GM18861 (cell line): ENCODE measurements around the gene RASAL2.
"Not testable (repeated sequence)": the region's sequence is repeated elsewhere in the genome, so short reads cannot be mapped to it uniquely, and the experiment has no call there.

Source experiments
- ATAC-seq: cut with Tn5 transposase; IDR thresholded peaks from one replicate; pipeline ENCODE4 v1.9.1; 2021; ENCODE audit not compliant: unreplicated experiment

The RASAL2 gene

GRCh38 chr1:178500091-178500770 lies 406.3 kb downstream of the RASAL2 start:
- ATAC-seq, result no peak

- no peak for ATAC-seq
Measured at GRCh38 chr1:178500936-178501554, 407.1 kb downstream of the RASAL2 start.

GRCh38 chr1:178501705-178502329 lies 407.9 kb downstream of the RASAL2 start:
- ATAC-seq, result peak; percentile 83

- ATAC-seq, result no peak
Measured at GRCh38 chr1:178502330-178502714, 408.4 kb downstream of the RASAL2 start.

- ATAC-seq, result no peak
Measured at GRCh38 chr1:178502856-178503255, 409.0 kb downstream of the RASAL2 start.

- ATAC-seq, result not testable (repeated sequence)
Measured at GRCh38 chr1:178503316-178503715, 409.4 kb downstream of the RASAL2 start.

- no peak for ATAC-seq
Measured at GRCh38 chr1:178503849-178504248, 409.9 kb downstream of the RASAL2 start.

- no peak for ATAC-seq
Measured at GRCh38 chr1:178504286-178504685, 410.4 kb downstream of the RASAL2 start.

GRCh38 chr1:178506177-178506576 lies 412.3 kb downstream of the RASAL2 start:
- no peak for ATAC-seq

GRCh38 chr1:178506669-178507068 lies 412.8 kb downstream of the RASAL2 start:
- no peak for ATAC-seq

- no peak for ATAC-seq
Measured at GRCh38 chr1:178509414-178510007, 415.6 kb downstream of the RASAL2 start.

GRCh38 chr1:178510155-178510554 lies 416.3 kb downstream of the RASAL2 start:
- no peak for ATAC-seq

GRCh38 chr1:178512566-178513277 lies 418.8 kb downstream of the RASAL2 start, which contains the start of gene TEX35:
TEX35 (plus strand) TSS chr1:178513109; CDS start chr1:178513189, 80 bp downstream.
- ATAC-seq, result no peak

GRCh38 chr1:178513278-178513983 lies 419.5 kb downstream of the RASAL2 start:
- no peak for ATAC-seq

- ATAC-seq, result no peak
Measured at GRCh38 chr1:178516110-178516509, 422.2 kb downstream of the RASAL2 start.

- ATAC-seq, result no peak
Measured at GRCh38 chr1:178518894-178519293, 425.0 kb downstream of the RASAL2 start.

- ATAC-seq, result no peak
Measured at GRCh38 chr1:178520803-178521202, 426.9 kb downstream of the RASAL2 start.

- ATAC-seq, result no peak
Measured at GRCh38 chr1:178521241-178521640, 427.3 kb downstream of the RASAL2 start.

- ATAC-seq, result no peak
Measured at GRCh38 chr1:178527117-178527516, 433.2 kb downstream of the RASAL2 start.

- ATAC-seq, result no peak
Measured at GRCh38 chr1:178528228-178528952, 434.5 kb downstream of the RASAL2 start.
